HL-60 (cell line): ENCODE measurements around the gene ITPA.

Experiments
- DNase-seq, 2 experiments: peaks; one replicate each; pipeline ENCODE4 v3.0.0-alpha.2; 2010 to 2020; ENCODE audit warnings: low read depth in 1 of 2, low spot score in 1 of 2
- H3K27ac ChIP-seq: fragments of 250-450 bp; sonication (Bioruptor Pico); replicated peaks from 2 replicates; pipeline ENCODE4 v1.5.1; 2020; ENCODE audit warnings: mild to moderate bottlenecking, moderate library complexity
- H3K27me3 ChIP-seq: fragments of 250-450 bp; sonication (Bioruptor Pico); 2 replicates; pipeline ENCODE4 v1.5.1; 2021; ENCODE audit warnings: mild to moderate bottlenecking, moderate library complexity; ENCODE audit not compliant: insufficient read depth, poor library complexity, severe bottlenecking
- H3K4me3 ChIP-seq: replicated peaks from 2 replicates; pipeline ENCODE4 v1.5.1; 2011; ENCODE audit warnings: mild to moderate bottlenecking, control low read depth, low read length; ENCODE audit not compliant: insufficient read depth
- CTCF ChIP-seq: IDR thresholded peaks from one replicate; pipeline ENCODE4 v1.5.1; 2011; ENCODE audit warnings: low read length, control low read depth, inconsistent platforms; ENCODE audit not compliant: insufficient read depth
- GABPA ChIP-seq: IDR thresholded peaks from 2 replicates; pipeline ENCODE4 v1.6.1; 2012; ENCODE audit warnings: low read depth
- POLR2AphosphoS5 ChIP-seq: IDR thresholded peaks from 2 replicates; pipeline ENCODE4 v1.6.1; 2012; ENCODE audit warnings: low read depth
- REST ChIP-seq: IDR thresholded peaks from 2 replicates; pipeline ENCODE4 v1.6.1; 2012; ENCODE audit warnings: low read depth; ENCODE audit not compliant: insufficient replicate concordance
- SPI1 ChIP-seq: IDR thresholded peaks from 2 replicates; pipeline ENCODE4 v1.6.1; 2012; ENCODE audit warnings: low read depth, mild to moderate bottlenecking, borderline replicate concordance

Gene ITPA

GRCh38 chr20:3204124-3204794 lies 5.0 kb upstream of the ITPA start, which contains the start of gene DDRGK1:
Gene DDRGK1, minus strand, starts transcription at chr20:3204682. Its CDS starts 55 bp downstream, at chr20:3204627.
- H3K4me3 ChIP-seq, result peak within 1 kb of the TSS; percentile 96
- H3K27me3 ChIP-seq, result no peaks in the 10 kb centered on the region
- no peak for TF ChIP-seq REST
- TF ChIP-seq POLR2AphosphoS5, result peak; percentile 85
- H3K27ac ChIP-seq, result peak within 1 kb of the TSS; percentile 85
- peak; percentile 82 to 90 for DNase-seq

- H3K4me3 ChIP-seq, result peak overlapping the region; percentile 76
- H3K27me3 ChIP-seq, result no peaks in the 10 kb centered on the region
- H3K27ac ChIP-seq, result peak overlapping the region; percentile 94
- peak; percentile 28 to 50 for DNase-seq
- TF ChIP-seq GABPA, result no peak
- TF ChIP-seq REST, result no peak
- no peak for TF ChIP-seq CTCF
- peak; percentile 84 for TF ChIP-seq SPI1
These were observed 477 bp upstream of the ITPA start for GRCh38 chr20:3208786-3209256.

DNA sequence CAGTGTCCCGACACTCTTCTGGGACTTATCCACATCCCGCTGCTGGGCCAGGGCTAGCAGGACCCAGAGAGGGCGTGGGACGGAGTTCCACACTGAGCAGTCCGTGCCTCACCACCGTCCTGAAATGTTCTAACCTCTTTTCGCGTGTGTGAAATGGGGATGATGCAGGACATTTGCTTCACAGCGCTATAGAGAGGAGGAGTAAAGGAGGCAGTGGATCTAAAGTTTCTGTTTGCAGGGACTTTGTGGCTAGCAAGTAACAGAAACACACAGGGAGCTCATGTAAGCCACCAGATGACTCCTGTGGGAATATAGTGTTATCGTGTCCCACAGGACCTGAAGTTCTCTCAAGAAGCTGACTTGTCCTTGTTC lies 634 bp downstream of the ITPA start:
- peak overlapping the region; percentile 94 for H3K27ac ChIP-seq
- TF ChIP-seq REST (no peak), POLR2AphosphoS5 (no peak), GABPA (no peak), SPI1 (no peak), CTCF (no peak)
- peak; percentile 9 to 18 for DNase-seq

More for the DNA sequence above, 634 bp downstream of the ITPA start:
- Histone ChIP-seq H3K27me3 (no peaks in the 10 kb centered on the region), H3K4me3 (peak overlapping the region; percentile 76)
